H1 (cell line): ENCODE measurements around the gene TAF1B. TPM values are rescaled to one million over a fixed set of nuclear protein-coding genes. Genes with fewer than 3 reads are reported as not detected.

Experiments used
- CTCF ChIA-PET: fragments of 300-600 bp; sonication (Branson Sonifier 250); formaldehyde crosslinking; loops from one replicate; lab custom pipeline; 2021; ENCODE audit not compliant: partially characterized antibody; lab: Charles Lee
- POLR2A ChIA-PET: fragments of 300-600 bp; sonication (Branson Sonifier 250); formaldehyde crosslinking; loops from one replicate; lab custom pipeline; 2021; ENCODE audit warnings: inconsistent platforms; ENCODE audit not compliant: partially characterized antibody; lab: Charles Lee
- DNase-seq, 2 experiments: peaks; one replicate each; pipeline versions ENCODE4 v3.0.0 to v3.0.0-alpha.2; 2010 to 2022; ENCODE audit warnings: low spot score in 2 of 2, low read depth in 1 of 2, mixed read lengths in 1 of 2
- FAIRE-seq: peaks from 2 replicates; lab custom pipeline; 2011; peaks lifted over from hg19 to GRCh38; lab: Jason Lieb, UNC
- H2AFZ ChIP-seq: 2 replicates; pipeline ENCODE4 v1.8.1; 2012; ENCODE audit warnings: low read length, inconsistent platforms
- H2AK5ac ChIP-seq: 2 replicates; pipeline ENCODE4 v1.6.1; 2013; ENCODE audit warnings: low read depth, low read length
- H2BK120ac ChIP-seq: replicated peaks from 2 replicates; pipeline ENCODE3; 2013; ENCODE audit warnings: low read depth, low read length, inconsistent platforms
- H2BK12ac ChIP-seq: 2 replicates; pipeline ENCODE4 v1.6.1; 2013; ENCODE audit warnings: low read depth, low read length
- H2BK15ac ChIP-seq: 2 replicates; pipeline ENCODE4 v1.6.1; 2013; ENCODE audit warnings: low read length
- H2BK20ac ChIP-seq: 2 replicates; pipeline ENCODE4 v1.6.1; 2013; ENCODE audit warnings: low read length
- H2BK5ac ChIP-seq: 2 replicates; pipeline ENCODE4 v1.6.1; 2013; ENCODE audit warnings: low read depth, low read length
- H3K14ac ChIP-seq: 2 replicates; pipeline ENCODE4 v1.6.1; 2013; ENCODE audit warnings: inconsistent platforms; ENCODE audit not compliant: insufficient read length
- H3K18ac ChIP-seq: 2 replicates; pipeline ENCODE4 v1.6.1; 2013; ENCODE audit warnings: low read length; ENCODE audit errors: extremely low read depth
- H3K23ac ChIP-seq: 2 replicates; pipeline ENCODE4 v1.6.1; 2013; ENCODE audit warnings: inconsistent platforms; ENCODE audit not compliant: insufficient read length
- H3K23me2 ChIP-seq: 2 replicates; pipeline ENCODE4 v1.6.1; 2013; ENCODE audit warnings: low read depth, low read length
- H3K27ac ChIP-seq: 2 replicates; pipeline ENCODE4 v1.6.1; 2011; ENCODE audit warnings: low read depth, low read length, inconsistent platforms
- H3K27me3 ChIP-seq, 4 experiments: replicated peaks in 1 of 4; 1 replicate in 1 of 4; 2 replicates in 3 of 4; pipeline versions ENCODE4 v1.6.1 to v1.8.1; 2011 to 2013; ENCODE audit warnings: low read length in 3 of 4, mild to moderate bottlenecking in 3 of 4, inconsistent platforms in 2 of 4, mixed read lengths in 2 of 4, moderate library complexity in 1 of 4; ENCODE audit not compliant: control insufficient read depth in 3 of 4, insufficient read depth in 3 of 4; ENCODE audit errors: extremely low read depth in 1 of 4
- H3K36me3 ChIP-seq, 4 experiments: 2 replicates each; pipeline versions ENCODE4 v1.6.1 to v1.8.1; 2011 to 2013; ENCODE audit warnings: mild to moderate bottlenecking in 4 of 4, low read length in 3 of 4, moderate library complexity in 2 of 4, control low read depth in 1 of 4, inconsistent platforms in 1 of 4; ENCODE audit not compliant: insufficient read depth in 4 of 4, control insufficient read depth in 2 of 4
- H3K4ac ChIP-seq: replicated peaks from 2 replicates; pipeline ENCODE3; 2013; ENCODE audit warnings: low read length, low read depth, mixed read lengths, inconsistent platforms; ENCODE audit not compliant: insufficient read length
- H3K4me1 ChIP-seq, 4 experiments: replicated peaks in 1 of 4; 1 replicate in 1 of 4; 2 replicates in 3 of 4; pipeline versions ENCODE4 v1.6.1 to v1.8.1; 2011 to 2013; ENCODE audit warnings: low read length in 3 of 4, inconsistent platforms in 2 of 4, mixed read lengths in 1 of 4; ENCODE audit not compliant: insufficient read depth in 4 of 4, control insufficient read depth in 3 of 4
- H3K4me2 ChIP-seq, 2 experiments: 2 replicates each; pipeline versions ENCODE4 v1.6.1 to v1.8.1; 2011 to 2013; ENCODE audit warnings: low read depth in 2 of 2, low read length in 2 of 2, control low read depth in 1 of 2, inconsistent platforms in 1 of 2, mild to moderate bottlenecking in 1 of 2; ENCODE audit not compliant: insufficient read depth in 1 of 2
- H3K4me3 ChIP-seq, 4 experiments: fragments of 200-600, 300-600 bp in 1 of 4; sonication (generic), shearing (Covaris generic), sonication (Bioruptor Twin) in 1 of 4; 2 replicates each; pipeline versions ENCODE4 v1.5.1 to v1.8.1; 2011 to 2016; ENCODE audit warnings: low read length in 4 of 4, low read depth in 3 of 4, control low read depth in 2 of 4, inconsistent platforms in 2 of 4, mild to moderate bottlenecking in 2 of 4, mixed read lengths in 1 of 4, moderate library complexity in 1 of 4; ENCODE audit not compliant: insufficient read depth in 2 of 4; ENCODE audit errors: extremely low read depth in 1 of 4
- H3K56ac ChIP-seq: replicated peaks from 2 replicates; pipeline ENCODE3; 2013; ENCODE audit warnings: low read depth, mild to moderate bottlenecking, mixed read lengths, low read length, inconsistent platforms; ENCODE audit not compliant: insufficient read length
- H3K79me1 ChIP-seq: 2 replicates; pipeline ENCODE4 v1.6.1; 2013; ENCODE audit warnings: low read depth, low read length, control low read depth
- H3K79me2 ChIP-seq, 2 experiments: 2 replicates each; pipeline versions ENCODE4 v1.6.1 to v1.8.1; 2012 to 2013; ENCODE audit warnings: low read length in 2 of 2, mild to moderate bottlenecking in 2 of 2, inconsistent platforms in 1 of 2; ENCODE audit not compliant: insufficient read depth in 2 of 2, control insufficient read depth in 1 of 2
- H3K9ac ChIP-seq, 4 experiments: replicated peaks in 1 of 4; 1 replicate in 1 of 4; 2 replicates in 3 of 4; pipeline versions ENCODE4 v1.6.1 to v1.8.1; 2011 to 2013; ENCODE audit warnings: low read depth in 3 of 4, low read length in 3 of 4, control low read depth in 2 of 4, mild to moderate bottlenecking in 2 of 4, moderate library complexity in 2 of 4, inconsistent platforms in 1 of 4; ENCODE audit errors: extremely low read depth in 1 of 4
- H3K9me3 ChIP-seq, 2 experiments: 2 replicates each; pipeline versions ENCODE4 v1.6.1 to v1.8.1; 2012 to 2013; ENCODE audit warnings: mild to moderate bottlenecking in 2 of 2, moderate library complexity in 2 of 2, control low read depth in 1 of 2, inconsistent platforms in 1 of 2, low read depth in 1 of 2, low read length in 1 of 2, mixed read lengths in 1 of 2; ENCODE audit not compliant: insufficient read depth in 2 of 2
- H4K20me1 ChIP-seq, 2 experiments: replicated peaks in 1 of 2; 2 replicates each; pipeline versions ENCODE3 to v1.8.1; 2011 to 2013; ENCODE audit warnings: inconsistent platforms in 2 of 2, low read length in 2 of 2, mild to moderate bottlenecking in 1 of 2; ENCODE audit not compliant: insufficient read depth in 2 of 2, control insufficient read depth in 1 of 2
- H4K5ac ChIP-seq: 2 replicates; pipeline ENCODE4 v1.6.1; 2013; ENCODE audit warnings: low read length, low read depth, mixed read lengths, inconsistent platforms; ENCODE audit not compliant: insufficient read length
- H4K8ac ChIP-seq: 2 replicates; pipeline ENCODE4 v1.8.0; 2013; ENCODE audit warnings: mild to moderate bottlenecking, moderate library complexity, low read length, inconsistent platforms; ENCODE audit not compliant: insufficient read depth; ENCODE audit errors: extremely low read depth
- H4K91ac ChIP-seq: replicated peaks from 2 replicates; pipeline ENCODE3; 2013; ENCODE audit warnings: low read length, mixed read lengths, inconsistent platforms; ENCODE audit not compliant: insufficient read length
- BCL11A ChIP-seq, 2 experiments: IDR thresholded peaks; one replicate each; pipeline ENCODE4 v1.6.1; 2011; ENCODE audit warnings: low read depth in 2 of 2, low read length in 2 of 2, mild to moderate bottlenecking in 2 of 2
- CBX8 ChIP-seq: fragments of 300-800, 300-1000 bp; sonication (generic); IDR thresholded peaks from 2 replicates; pipeline ENCODE4 v1.7.1; 2016; ENCODE audit warnings: low read depth, low read length, borderline replicate concordance
- GABPA ChIP-seq: IDR thresholded peaks from 2 replicates; pipeline ENCODE4 v1.6.1; 2011; ENCODE audit warnings: mild to moderate bottlenecking, low read length, moderate library complexity, borderline replicate concordance; ENCODE audit not compliant: insufficient read depth
- GTF2F1 ChIP-seq: IDR thresholded peaks from 2 replicates; pipeline ENCODE4 v1.6.1; 2012; ENCODE audit warnings: low read depth, low read length, improper control_type of control experiment, borderline replicate concordance
- JUND ChIP-seq: IDR thresholded peaks from 2 replicates; pipeline ENCODE4 v1.6.1; 2011; ENCODE audit warnings: mild to moderate bottlenecking, improper control_type of control experiment, low read length
- POLR2A ChIP-seq, 2 experiments: IDR thresholded peaks; 1 replicate in 1 of 2; 2 replicates in 1 of 2; pipeline ENCODE4 v1.6.1; 2011; ENCODE audit warnings: low read depth in 2 of 2, low read length in 2 of 2, mild to moderate bottlenecking in 2 of 2; ENCODE audit errors: control extremely low read depth in 1 of 2
- SAP30 ChIP-seq: fragments of 300-600 bp; sonication (generic); IDR thresholded peaks from 2 replicates; pipeline ENCODE4 v1.7.1; 2012; ENCODE audit warnings: low read length, moderate library complexity, mild to moderate bottlenecking, inconsistent platforms; ENCODE audit not compliant: insufficient read depth, insufficient replicate concordance
- SUZ12 ChIP-seq: fragments of 200-600 bp; sonication (generic); IDR thresholded peaks from 2 replicates; pipeline ENCODE4 v1.6.1; 2012; ENCODE audit warnings: mild to moderate bottlenecking, inconsistent platforms, low read length, moderate library complexity, mixed read lengths
- TEAD4 ChIP-seq: IDR thresholded peaks from 2 replicates; pipeline ENCODE4 v1.6.1; 2012; ENCODE audit warnings: low read depth, low read length, inconsistent platforms, mixed read lengths
- ZNF274 ChIP-seq: IDR thresholded peaks from 2 replicates; pipeline ENCODE4 v1.7.0; 2012; ENCODE audit warnings: low read length, borderline replicate concordance; ENCODE audit errors: extremely low read depth
- WGBS, 2 experiments: shearing (Covaris generic) in 1 of 2; methylation state at CpG; one replicate each; pipeline versions ENCODE4 v1.1.6 to v1.1.7; 2013 to 2015; ENCODE audit warnings: low lambda C conversion rate in 2 of 2, mixed read lengths in 2 of 2, inconsistent platforms in 1 of 2, low coverage in 1 of 2, missing lambda C conversion rate in 1 of 2; ENCODE audit not compliant: insufficient replicate concordance in 2 of 2, insufficient coverage in 1 of 2, insufficient read length in 1 of 2; ENCODE audit errors: extremely low coverage in 1 of 2, missing lambda C conversion rate in 1 of 2; 5-methylcytosine and 5-hydroxymethylcytosine counted together
- polyA plus RNA-seq, 7 experiments: library from polyadenylated mRNA; depleted of rRNA in 3 of 7; stranded (reverse) in 5 of 7; unstranded in 2 of 7; fragments of >200 nt in 5 of 7; fragments of 200-250 nt in 2 of 7; gene quantifications; 1 replicate in 5 of 7; 2 replicates in 1 of 7; 4 replicates in 1 of 7; pipeline versions ENCODE4 v1.2.1 to v1.2.3, GENCODE V29; 2011 to 2013; ENCODE audit warnings: missing spikeins in 2 of 7, mixed read lengths in 2 of 7
- total RNA-seq: library from RNA; stranded (reverse); fragmentation: NEBNext Ultra II Directional; extraction: Animal tissue kit (Norgen Biotek cat#: 25700); gene quantifications from 2 replicates; pipeline ENCODE4 v1.2.1, GENCODE V29; 2021
- TF ChIP-seq, protein P1 (sequence below): IDR thresholded peaks from 2 replicates; pipeline ENCODE4 v1.6.1; 2012; ENCODE audit warnings: inconsistent platforms
- TF ChIP-seq, protein P2 (sequence below): IDR thresholded peaks from 2 replicates; pipeline ENCODE4 v1.6.1; 2012; ENCODE audit warnings: low read length, inconsistent platforms

Gene TAF1B
- total and polyA plus RNA-seq, 2 of the 8 experiments (the other 6 are each of a cell fraction or from before 2014, with no cell fraction given), result 6.6 to 25.2 TPM

DNA sequence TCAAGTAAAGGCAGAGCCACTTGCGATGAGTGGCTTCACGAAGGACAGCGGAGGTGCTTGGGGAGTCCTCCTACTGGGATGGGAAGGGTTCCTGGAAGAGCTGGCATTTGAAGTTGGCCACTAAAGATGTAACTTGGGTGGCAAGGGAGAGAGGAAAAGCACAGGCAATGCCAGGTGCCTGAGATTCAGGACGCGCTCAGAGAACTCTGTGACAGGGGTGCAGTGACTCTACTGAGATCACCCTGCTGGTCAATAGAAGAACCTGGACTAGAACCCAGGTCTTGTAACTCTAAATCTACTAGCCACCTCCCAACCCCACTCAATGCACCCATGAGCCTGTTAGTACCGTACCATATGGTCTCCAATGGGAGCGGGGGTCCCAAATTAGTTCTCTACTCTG lies 102.8 kb downstream of the TAF1B start:
- H3K4me1 ChIP-seq, result peaks cover 0 to 4% (median 0%) of the 10 kb centered on the region in 4 experiments; a peak in 1 of 7 replicates
- CTCF ChIA-PET, result no interaction called here
- peaks cover 7% of the 10 kb centered on the region; the same call in 1 of the 2 replicates for H3K23me2 ChIP-seq
- H2BK120ac ChIP-seq, result no peak overlapping the region
- no peak overlapping the region for H3K4ac ChIP-seq
- no peak overlapping the region for H3K23ac ChIP-seq
- H3K56ac ChIP-seq, result no peak overlapping the region
- no peaks in the 10 kb centered on the region for H3K79me2 ChIP-seq
- peak overlapping the region; percentile 4; the same call in 1 of the 2 replicates for H4K8ac ChIP-seq
- H3K14ac ChIP-seq, result no peak overlapping the region
- POLR2A ChIA-PET, result interaction anchor here (0.6 to 1.3 kb wide), 2 partner anchors 102 to 966 kb away, joined by 3 to 4 read pairs; partner anchors contain the start of gene TAF1B
- DNase-seq (no peak), FAIRE-seq (no peak)
- H2BK5ac ChIP-seq, result no peak overlapping the region
- no peak overlapping the region for H3K4me3 ChIP-seq
- no peak overlapping the region for H3K18ac ChIP-seq
- H3K79me1 ChIP-seq, result no peaks in the 10 kb centered on the region
- no peak overlapping the region for H4K5ac ChIP-seq
- no peak overlapping the region for H2BK15ac ChIP-seq
- H3K27ac ChIP-seq, result no peak overlapping the region
- H3K9me3 ChIP-seq, result no peaks in the 10 kb centered on the region
- 86% methylated on average over 7 of the region's 7 CpGs; no CpG with 5 or more reads in 1 of the 2 experiments for WGBS, 2 experiments
- H2BK12ac ChIP-seq, result no peak overlapping the region
- H2BK20ac ChIP-seq, result no peak overlapping the region
- no peak overlapping the region for H2AFZ ChIP-seq
- no peak overlapping the region for H4K91ac ChIP-seq
- H3K27me3 ChIP-seq, result peaks cover 8 to 20% (median 18%) of the 10 kb centered on the region in 4 experiments
- no peak overlapping the region for H3K9ac ChIP-seq
- H3K4me2 ChIP-seq, result no peak overlapping the region
- H3K36me3 ChIP-seq, result no peaks in the 10 kb centered on the region
- no peak overlapping the region for H2AK5ac ChIP-seq
- H4K20me1 ChIP-seq, result no peaks in the 10 kb centered on the region
- TF ChIP-seq GABPA (no peak), CBX8 (no peak), POLR2A (IDR thresholded peaks at IDR 0.05; ENCODE audit: control extremely low read depth in 1 of 2, low read depth in 2 of 2, low read length in 2 of 2) (no peak), TEAD4 (no peak), ZNF274 (no peak), BCL11A (IDR thresholded peaks at IDR 0.05; ENCODE audit: low read depth in 2 of 2, low read length in 2 of 2) (no peak), JUND (no peak), GTF2F1 (no peak), SUZ12 (no peak), SAP30 (no peak)
- TF ChIP-seq, protein P1, sequence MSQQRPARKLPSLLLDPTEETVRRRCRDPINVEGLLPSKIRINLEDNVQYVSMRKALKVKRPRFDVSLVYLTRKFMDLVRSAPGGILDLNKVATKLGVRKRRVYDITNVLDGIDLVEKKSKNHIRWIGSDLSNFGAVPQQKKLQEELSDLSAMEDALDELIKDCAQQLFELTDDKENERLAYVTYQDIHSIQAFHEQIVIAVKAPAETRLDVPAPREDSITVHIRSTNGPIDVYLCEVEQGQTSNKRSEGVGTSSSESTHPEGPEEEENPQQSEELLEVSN, result no peak
- TF ChIP-seq, protein P2, sequence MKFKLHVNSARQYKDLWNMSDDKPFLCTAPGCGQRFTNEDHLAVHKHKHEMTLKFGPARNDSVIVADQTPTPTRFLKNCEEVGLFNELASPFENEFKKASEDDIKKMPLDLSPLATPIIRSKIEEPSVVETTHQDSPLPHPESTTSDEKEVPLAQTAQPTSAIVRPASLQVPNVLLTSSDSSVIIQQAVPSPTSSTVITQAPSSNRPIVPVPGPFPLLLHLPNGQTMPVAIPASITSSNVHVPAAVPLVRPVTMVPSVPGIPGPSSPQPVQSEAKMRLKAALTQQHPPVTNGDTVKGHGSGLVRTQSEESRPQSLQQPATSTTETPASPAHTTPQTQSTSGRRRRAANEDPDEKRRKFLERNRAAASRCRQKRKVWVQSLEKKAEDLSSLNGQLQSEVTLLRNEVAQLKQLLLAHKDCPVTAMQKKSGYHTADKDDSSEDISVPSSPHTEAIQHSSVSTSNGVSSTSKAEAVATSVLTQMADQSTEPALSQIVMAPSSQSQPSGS, result no peak
